Left kidney (tissue), 8 donors: ENCODE measurements around the gene MKRN3. TPM values are rescaled to one million over a fixed set of nuclear protein-coding genes. Genes with fewer than 3 reads are reported as not detected.

Experiments used
- DNase-seq: peaks from one replicate; pipeline ENCODE4 v3.0.0-alpha.2; 2013
- long read RNA-seq, 8 donors: transcript quantifications; one replicate each; lab custom pipeline, GENCODE V29; 2026
- polyA plus RNA-seq: library from polyadenylated mRNA; unstranded; fragments of 120-200 nt; gene quantifications from one replicate; pipeline ENCODE4 v1.2.1, GENCODE V29; 2013; ENCODE audit not compliant: insufficient read length

The MKRN3 gene
- polyA plus RNA-seq: 3.8 TPM
- long read RNA-seq, donor 1: 0 reads
- long read RNA-seq, donor 2: 0 reads
- long read RNA-seq, donor 3: 0 reads
- long read RNA-seq, donor 4, partial matches to known transcripts: 0 of 1 reads
- long read RNA-seq, donor 4, other reads (novel, unspliced or antisense): 0 of 1 reads
- long read RNA-seq, donor 5: 0 reads
- long read RNA-seq, donor 6: 0 reads
- long read RNA-seq, donor 7, partial matches to known transcripts: 0 of 2 reads
- long read RNA-seq, donor 7, other reads (novel, unspliced or antisense): 0 of 2 reads
- long read RNA-seq, donor 8, partial matches to known transcripts: 0 of 3 reads
- long read RNA-seq, donor 8, other reads (novel, unspliced or antisense): 0 of 3 reads

- DNase-seq: no peak
Observed at GRCh38 chr15:23565395-23566070, at the start of gene MKRN3. TSS of gene MKRN3 (plus strand) at chr15:23565674. CDS start at chr15:23565783, 109 bp downstream.

GRCh38 chr15:23516866-23517265, 48.6 kb upstream of the MKRN3 start:
- DNase-seq: no peak

- no peak for DNase-seq
Observed at GRCh38 chr15:23518104-23518503, 47.4 kb upstream of the MKRN3 start.

GRCh38 chr15:23524816-23525215, 40.7 kb upstream of the MKRN3 start:
- DNase-seq: no peak

- no peak for DNase-seq
Observed at GRCh38 chr15:23529891-23530290, 35.6 kb upstream of the MKRN3 start.

- DNase-seq: no peak
Observed at GRCh38 chr15:23532024-23532423, 33.5 kb upstream of the MKRN3 start.

GRCh38 chr15:23536659-23537058, 28.8 kb upstream of the MKRN3 start:
- DNase-seq: no peak

GRCh38 chr15:23538648-23539047, 26.8 kb upstream of the MKRN3 start:
- no peak for DNase-seq

GRCh38 chr15:23539892-23540291, 25.6 kb upstream of the MKRN3 start:
- no peak for DNase-seq

GRCh38 chr15:23546158-23546557, 19.3 kb upstream of the MKRN3 start:
- DNase-seq: no peak

- DNase-seq: no peak
Observed at GRCh38 chr15:23548071-23548470, 17.4 kb upstream of the MKRN3 start.

- DNase-seq: no peak
Observed at GRCh38 chr15:23561914-23562313, 3.6 kb upstream of the MKRN3 start.

GRCh38 chr15:23564821-23565394, 566 bp upstream of the MKRN3 start:
- DNase-seq: no peak

GRCh38 chr15:23566071-23566554, 639 bp downstream of the MKRN3 start:
- no peak for DNase-seq

- DNase-seq: no peak
Observed at GRCh38 chr15:23566651-23567050, 1.2 kb downstream of the MKRN3 start.

GRCh38 chr15:23567921-23568320, 2.4 kb downstream of the MKRN3 start:
- no peak for DNase-seq

- no peak for DNase-seq
Observed at GRCh38 chr15:23569151-23569925, 3.9 kb downstream of the MKRN3 start.

GRCh38 chr15:23570486-23570885, 5.0 kb downstream of the MKRN3 start:
- no peak for DNase-seq

- DNase-seq: no peak
Observed at GRCh38 chr15:23572844-23573243, 7.4 kb downstream of the MKRN3 start.

GRCh38 chr15:23574742-23575141, 9.3 kb downstream of the MKRN3 start:
- DNase-seq: no peak

- no peak for DNase-seq
Observed at GRCh38 chr15:23576061-23576460, 10.6 kb downstream of the MKRN3 start.

GRCh38 chr15:23578521-23579150, 13.2 kb downstream of the MKRN3 start:
- DNase-seq: no peak
